HCT116 (cell line): ENCODE data around the gene THOC6. TPM values are rescaled to one million over a fixed set of nuclear protein-coding genes. Genes with fewer than 3 reads are reported as not detected.

Source experiments
- ATAC-seq: fragments of 200-7000 bp; cut with Tn5 transposase; 2 replicates; pipeline ENCODE4 v1.9.1; 2020; ENCODE audit warnings: mild to moderate bottlenecking, moderate library complexity
- BruUV-seq: library from RNA; stranded (reverse); fragments of 400-500 nt; replicated peaks from 2 replicates; lab custom pipeline; 2021; lab: Mats Ljungman, UMichigan
- CTCF ChIA-PET: fragments of 300-600 bp; sonication (Branson Sonifier 250); formaldehyde crosslinking; loops from one replicate; lab custom pipeline; 2021; ENCODE audit warnings: antibody characterized with exemption; lab: Charles Lee
- POLR2A ChIA-PET: fragments of 300-600, 350-600 bp; sonication (Branson Sonifier 250); formaldehyde crosslinking; loops from one replicate; lab custom pipeline; 2021; ENCODE audit warnings: antibody characterized with exemption; lab: Charles Lee
- RAD21 ChIA-PET, 2 experiments: fragments of 300-600 bp; sonication (Branson Sonifier 250); formaldehyde crosslinking; loops; one replicate each; lab custom pipeline; 2023; ENCODE audit warnings: low total read pairs in 2 of 2; ENCODE audit not compliant: uncharacterized antibody in 2 of 2, unreplicated experiment in 2 of 2, low non-redundant PET in 1 of 2; lab: Charles Lee
- DNase-seq: peaks from one replicate; pipeline ENCODE4 v3.0.0-alpha.2; 2010; ENCODE audit warnings: low read depth, low spot score
- H2AFZ ChIP-seq: fragments of 200-600 bp; shearing (Covaris generic), sonication (generic); 2 replicates; pipeline ENCODE4 v1.6.1; 2017; ENCODE audit warnings: low read depth, mixed run types, mixed read lengths, antibody characterized with exemption, low read length; ENCODE audit not compliant: poor library complexity, severe bottlenecking
- H3K27ac ChIP-seq: 2 replicates; pipeline ENCODE4 v1.5.1; 2012; ENCODE audit warnings: low read depth, low read length
- H3K27me3 ChIP-seq: fragments of 200-600 bp; sonication (generic); 2 replicates; pipeline ENCODE4 v1.6.1; 2016; ENCODE audit warnings: mixed run types, low read length, mixed read lengths; ENCODE audit not compliant: insufficient read depth
- H3K36me3 ChIP-seq, 2 experiments: fragments of 200-500 bp in 1 of 2; fragments of 200-600 bp in 1 of 2; sonication (Bioruptor generic) in 1 of 2; sonication (generic) in 1 of 2; 2 replicates each; pipeline versions ENCODE4 v1.5.1 to v1.6.1; 2014 to 2016; ENCODE audit warnings: low read length in 2 of 2, inconsistent platforms in 1 of 2, mixed read lengths in 1 of 2, mixed run types in 1 of 2; ENCODE audit not compliant: insufficient read depth in 2 of 2, control insufficient read depth in 1 of 2
- H3K4me1 ChIP-seq, 2 experiments: fragments of 200-600 bp in 1 of 2; sonication (generic) in 1 of 2; 2 replicates each; pipeline versions ENCODE4 v1.5.1 to v1.6.1; 2012 to 2017; ENCODE audit warnings: low read length in 2 of 2, inconsistent platforms in 1 of 2, mild to moderate bottlenecking in 1 of 2, mixed read lengths in 1 of 2, mixed run types in 1 of 2, moderate library complexity in 1 of 2; ENCODE audit not compliant: insufficient read depth in 2 of 2, control insufficient read depth in 1 of 2
- H3K4me2 ChIP-seq: fragments of 200-600 bp; sonication (generic); 2 replicates; pipeline ENCODE4 v1.6.1; 2017; ENCODE audit warnings: mixed run types, low read length, mixed read lengths
- H3K4me3 ChIP-seq, 2 experiments: fragments of 200-600 bp in 1 of 2; sonication (generic) in 1 of 2; replicated peaks in 1 of 2; 2 replicates each; pipeline ENCODE4 v1.5.1; 2011 to 2016; ENCODE audit warnings: low read length in 2 of 2, control low read depth in 1 of 2, low read depth in 1 of 2, mild to moderate bottlenecking in 1 of 2, mixed read lengths in 1 of 2, mixed run types in 1 of 2
- H3K79me2 ChIP-seq: fragments of 200-600 bp; sonication (generic); 2 replicates; pipeline ENCODE4 v1.6.1; 2017; ENCODE audit warnings: mild to moderate bottlenecking, mixed run types, low read length, moderate library complexity, mixed read lengths; ENCODE audit not compliant: insufficient read depth
- H3K9ac ChIP-seq: fragments of 200-600 bp; sonication (generic); 2 replicates; pipeline ENCODE4 v1.6.1; 2016; ENCODE audit warnings: low read length, mixed read lengths
- H3K9me2 ChIP-seq: fragments of 200-600 bp; sonication (generic), shearing (Covaris generic); 2 replicates; pipeline ENCODE4 v1.6.1; 2017; ENCODE audit warnings: mixed run types, mild to moderate bottlenecking, moderate library complexity; ENCODE audit not compliant: insufficient read depth
- H3K9me3 ChIP-seq, 2 experiments: fragments of 200-500 bp in 1 of 2; fragments of 200-600 bp in 1 of 2; sonication (Bioruptor generic) in 1 of 2; sonication (generic) in 1 of 2; 2 replicates each; pipeline ENCODE4 v1.6.1; 2014 to 2017; ENCODE audit warnings: low read length in 2 of 2, mixed read lengths in 2 of 2, inconsistent platforms in 1 of 2, low read depth in 1 of 2, mild to moderate bottlenecking in 1 of 2, mixed run types in 1 of 2, moderate library complexity in 1 of 2; ENCODE audit not compliant: control insufficient read depth in 1 of 2, insufficient read depth in 1 of 2
- H4K20me1 ChIP-seq: fragments of 200-600 bp; sonication (generic), shearing (Covaris generic); 2 replicates; pipeline ENCODE4 v1.6.1; 2017; ENCODE audit warnings: mixed run types, mild to moderate bottlenecking, moderate library complexity; ENCODE audit not compliant: insufficient read depth
- EZH2phosphoT487 ChIP-seq: fragments of 200-600 bp; IDR thresholded peaks from 2 replicates; pipeline ENCODE4 v1.6.1; 2018; ENCODE audit warnings: antibody characterized with exemption, borderline replicate concordance
- MAX ChIP-seq: IDR thresholded peaks from 2 replicates; pipeline ENCODE4 v1.6.1; 2012
- POLR2A ChIP-seq: IDR thresholded peaks from 2 replicates; pipeline ENCODE4 v1.7.0; 2011; ENCODE audit warnings: borderline replicate concordance; ENCODE audit not compliant: insufficient read depth, insufficient read length; ENCODE audit errors: extremely low read depth
- RAD21 ChIP-seq: IDR thresholded peaks from 2 replicates; pipeline ENCODE4 v1.6.1; 2012; ENCODE audit warnings: low read depth, mild to moderate bottlenecking
- REST ChIP-seq: IDR thresholded peaks from 2 replicates; pipeline ENCODE4 v1.6.1; 2012; ENCODE audit warnings: low read depth
- SP1 ChIP-seq: IDR thresholded peaks from 2 replicates; pipeline ENCODE4 v1.6.1; 2012; ENCODE audit warnings: low read depth
- YY1 ChIP-seq: IDR thresholded peaks from 2 replicates; pipeline ENCODE4 v1.6.1; 2011; ENCODE audit warnings: low read length, low read depth, moderate library complexity, mild to moderate bottlenecking; ENCODE audit not compliant: insufficient replicate concordance; ENCODE audit errors: extremely low read depth
- ZFX ChIP-seq: fragments of 450-650 bp; IDR thresholded peaks from 2 replicates; pipeline ENCODE4 v1.6.1; 2017
- ZNF274 ChIP-seq: fragments of 200-500 bp; sonication (Bioruptor generic); IDR thresholded peaks from 2 replicates; pipeline ENCODE4 v1.6.1; 2014; ENCODE audit warnings: mild to moderate bottlenecking, low read depth, low read length, inconsistent platforms
- intact Hi-C: fragments of 100-400 bp; cut with micrococcal nuclease; formaldehyde crosslinking; loops from 2 replicates; pipeline ENCODE4 v1.10.0; 2022
- total RNA-seq: library from RNA; stranded (reverse); gene quantifications from one replicate; pipeline ENCODE4 v1.2.1, GENCODE V29; 2021; ENCODE audit not compliant: unreplicated experiment
- TF ChIP-seq, protein P1 (sequence below): IDR thresholded peaks from 2 replicates; pipeline ENCODE4 v1.6.1; 2012
- TF ChIP-seq, protein P2 (sequence below): IDR thresholded peaks from 2 replicates; pipeline ENCODE4 v1.6.1; 2011; ENCODE audit warnings: mild to moderate bottlenecking, low read length, moderate library complexity; ENCODE audit not compliant: insufficient replicate concordance; ENCODE audit errors: extremely low read depth

The THOC6 gene
- total RNA-seq, 1 experiment from 2014 or later, result 62.9 TPM

DNA sequence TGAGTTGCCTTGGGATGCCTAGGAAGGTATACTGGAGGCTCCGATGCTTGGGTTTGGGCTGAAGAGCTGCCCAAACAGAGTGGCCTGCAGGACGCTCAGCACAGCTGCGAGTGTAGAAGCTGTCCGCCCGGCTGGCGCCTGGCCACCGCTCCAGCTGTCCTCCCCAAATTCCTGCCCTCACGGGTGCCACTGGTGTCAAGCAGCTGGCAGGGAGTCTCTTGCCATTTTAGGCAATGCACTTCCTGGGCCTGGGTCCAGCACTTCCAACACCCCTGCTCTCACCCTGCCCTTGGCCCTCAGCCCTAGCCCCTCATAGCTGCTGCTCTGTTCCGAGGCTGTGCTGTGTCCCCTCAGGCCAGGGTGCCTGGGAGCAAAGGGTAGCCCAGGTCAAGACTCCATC lies 38.4 kb upstream of the THOC6 start:
- Histone ChIP-seq H2AFZ (no peak overlapping the region), H3K4me3 (no peak overlapping the region), H3K9me3 (no peaks in the 10 kb centered on the region), H3K4me2 (no peak overlapping the region), H3K9ac (no peak overlapping the region), H3K9me2 (no peaks in the 10 kb centered on the region), H3K27me3 (no peaks in the 10 kb centered on the region), H4K20me1 (no peaks in the 10 kb centered on the region), H3K27ac (no peak overlapping the region), H3K36me3 (no peaks in the 10 kb centered on the region), H3K79me2 (no peaks in the 10 kb centered on the region; the same call in 1 of the 2 replicates), H3K4me1 (peaks cover 21 to 46% of the 10 kb centered on the region in 2 experiments)
- ChIA-PET POLR2A (interaction anchor here (1.5 kb wide), 1 partner anchor 35 kb away, joined by 3 read pairs; the partner anchor contains the start of gene TNFRSF12A), RAD21 (no interaction called here), CTCF (interaction anchor here (1.1 kb wide), 1 partner anchor 46 kb away, joined by 3 read pairs; no protein-coding TSS in a partner anchor)
- DNase-seq, result no peak
- intact Hi-C loops, result no loop called here
- ATAC-seq, result no peak
- no TSS peak for BruUV-seq
- TF ChIP-seq, protein P1, sequence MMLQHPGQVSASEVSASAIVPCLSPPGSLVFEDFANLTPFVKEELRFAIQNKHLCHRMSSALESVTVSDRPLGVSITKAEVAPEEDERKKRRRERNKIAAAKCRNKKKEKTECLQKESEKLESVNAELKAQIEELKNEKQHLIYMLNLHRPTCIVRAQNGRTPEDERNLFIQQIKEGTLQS, result no peak
- TF ChIP-seq REST (no peak), YY1 (no peak), POLR2A (no peak), MAX (no peak), EZH2phosphoT487 (no peak), RAD21 (no peak), ZFX (no peak), ZNF274 (no peak), SP1 (no peak)
- TF ChIP-seq, protein P2, sequence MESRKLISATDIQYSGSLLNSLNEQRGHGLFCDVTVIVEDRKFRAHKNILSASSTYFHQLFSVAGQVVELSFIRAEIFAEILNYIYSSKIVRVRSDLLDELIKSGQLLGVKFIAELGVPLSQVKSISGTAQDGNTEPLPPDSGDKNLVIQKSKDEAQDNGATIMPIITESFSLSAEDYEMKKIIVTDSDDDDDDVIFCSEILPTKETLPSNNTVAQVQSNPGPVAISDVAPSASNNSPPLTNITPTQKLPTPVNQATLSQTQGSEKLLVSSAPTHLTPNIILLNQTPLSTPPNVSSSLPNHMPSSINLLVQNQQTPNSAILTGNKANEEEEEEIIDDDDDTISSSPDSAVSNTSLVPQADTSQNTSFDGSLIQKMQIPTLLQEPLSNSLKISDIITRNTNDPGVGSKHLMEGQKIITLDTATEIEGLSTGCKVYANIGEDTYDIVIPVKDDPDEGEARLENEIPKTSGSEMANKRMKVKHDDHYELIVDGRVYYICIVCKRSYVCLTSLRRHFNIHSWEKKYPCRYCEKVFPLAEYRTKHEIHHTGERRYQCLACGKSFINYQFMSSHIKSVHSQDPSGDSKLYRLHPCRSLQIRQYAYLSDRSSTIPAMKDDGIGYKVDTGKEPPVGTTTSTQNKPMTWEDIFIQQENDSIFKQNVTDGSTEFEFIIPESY, result no peak
